HUES6 (cell line): ENCODE data around the gene BCAS3.

ENCODE experiments used
- H3K27ac ChIP-seq: 2 replicates; pipeline ENCODE4 v1.7.0; 2013; ENCODE audit warnings: low read depth, mild to moderate bottlenecking, low read length, inconsistent platforms
- H3K27me3 ChIP-seq: 2 replicates; pipeline ENCODE4 v1.6.1; 2013; ENCODE audit warnings: low read length; ENCODE audit not compliant: control insufficient read depth, insufficient read depth
- H3K36me3 ChIP-seq: 2 replicates; pipeline ENCODE4 v1.6.1; 2013; ENCODE audit warnings: low read length; ENCODE audit not compliant: control insufficient read depth, insufficient read depth
- H3K4me1 ChIP-seq: 2 replicates; pipeline ENCODE4 v1.6.1; 2013; ENCODE audit warnings: low read length; ENCODE audit not compliant: control insufficient read depth, insufficient read depth
- H3K4me3 ChIP-seq: 2 replicates; pipeline ENCODE4 v1.5.1; 2013; ENCODE audit warnings: low read depth, low read length
- H3K9ac ChIP-seq: one replicate; pipeline ENCODE4 v1.6.1; 2013; ENCODE audit warnings: mild to moderate bottlenecking, low read length
- H3K9me3 ChIP-seq: 2 replicates; pipeline ENCODE4 v1.6.1; 2013; ENCODE audit warnings: low read depth, low read length; ENCODE audit not compliant: control insufficient read depth, insufficient read depth

The BCAS3 gene

GRCh38 chr17:61122326-61122913, 444.8 kb downstream of the BCAS3 start:
- H3K4me3 ChIP-seq: no peak overlapping the region
- H3K4me1 ChIP-seq: no peaks in the 10 kb centered on the region
- H3K9ac ChIP-seq: no peak overlapping the region
- H3K9me3 ChIP-seq: no peaks in the 10 kb centered on the region
- no peaks in the 10 kb centered on the region for H3K27me3 ChIP-seq
- no peak overlapping the region for H3K27ac ChIP-seq
- H3K36me3 ChIP-seq: no peaks in the 10 kb centered on the region

GRCh38 chr17:61124562-61124961, 446.9 kb downstream of the BCAS3 start:
- Histone ChIP-seq H3K27ac (no peak overlapping the region), H3K9ac (no peak overlapping the region), H3K27me3 (no peaks in the 10 kb centered on the region), H3K9me3 (no peaks in the 10 kb centered on the region), H3K4me1 (no peaks in the 10 kb centered on the region), H3K4me3 (no peak overlapping the region), H3K36me3 (no peaks in the 10 kb centered on the region)

DNA sequence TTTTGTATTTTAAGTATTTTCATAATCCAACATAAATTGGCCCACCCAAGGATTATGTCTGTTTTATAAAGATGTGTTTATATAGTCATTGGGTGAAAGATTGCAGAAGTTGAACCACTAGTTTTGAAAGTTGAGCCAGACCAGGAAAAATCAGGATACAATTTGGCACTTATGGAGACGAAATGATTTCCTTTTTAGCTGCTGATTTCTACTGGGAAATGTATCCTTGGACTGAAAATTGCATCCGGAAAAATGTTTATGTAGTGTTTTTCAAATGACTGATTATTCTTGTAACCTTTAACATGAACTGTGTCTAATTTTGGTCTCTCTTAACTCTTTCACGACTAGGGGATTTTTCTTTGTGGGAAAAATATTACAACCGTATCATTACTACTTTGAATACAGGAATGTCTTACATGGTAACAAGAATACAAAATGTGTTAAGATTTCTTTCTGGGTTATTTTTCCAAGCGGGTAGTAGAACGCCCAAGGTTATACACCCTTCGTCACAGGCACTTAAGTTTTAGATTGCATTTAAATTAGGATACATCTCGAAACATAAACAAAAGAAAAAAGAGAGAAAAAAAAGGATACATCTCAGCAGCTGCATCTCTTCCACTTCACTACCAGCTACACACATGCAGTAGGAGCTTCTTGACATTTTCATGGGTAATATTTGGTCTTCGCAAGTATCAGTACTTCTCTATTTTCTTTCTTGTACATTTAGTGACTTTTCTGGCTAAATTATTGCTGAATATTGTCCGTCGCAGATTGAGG, 449.0 kb downstream of the BCAS3 start:
- Histone ChIP-seq H3K27me3 (no peaks in the 10 kb centered on the region), H3K9ac (no peak overlapping the region), H3K4me1 (no peaks in the 10 kb centered on the region), H3K36me3 (no peaks in the 10 kb centered on the region), H3K4me3 (no peak overlapping the region), H3K27ac (no peak overlapping the region), H3K9me3 (no peaks in the 10 kb centered on the region)

DNA sequence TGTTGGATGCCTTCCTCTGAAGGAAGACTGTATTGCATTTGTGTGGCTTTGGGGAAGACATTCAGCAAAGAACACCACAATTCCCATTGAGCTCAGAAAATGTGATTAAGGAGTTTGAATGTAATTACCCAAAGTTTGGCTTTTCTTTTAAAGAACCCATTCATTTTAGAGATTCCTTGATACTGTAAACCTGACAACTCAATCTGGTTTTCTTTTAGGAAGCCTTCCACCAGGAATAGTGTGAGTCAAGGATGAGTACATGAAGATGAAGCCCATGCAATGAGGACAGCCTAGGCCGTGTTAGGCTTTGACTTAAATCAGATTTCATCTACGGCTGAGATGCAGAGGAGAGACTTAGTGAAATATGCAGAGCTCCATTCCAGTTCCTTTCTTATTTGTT, 450.3 kb downstream of the BCAS3 start:
- no peaks in the 10 kb centered on the region for H3K36me3 ChIP-seq
- H3K4me3 ChIP-seq: no peak overlapping the region
- H3K4me1 ChIP-seq: no peaks in the 10 kb centered on the region
- H3K9ac ChIP-seq: no peak overlapping the region
- no peaks in the 10 kb centered on the region for H3K9me3 ChIP-seq
- no peak overlapping the region for H3K27ac ChIP-seq
- no peaks in the 10 kb centered on the region for H3K27me3 ChIP-seq

- H3K9me3 ChIP-seq: no peaks in the 10 kb centered on the region
- no peaks in the 10 kb centered on the region for H3K27me3 ChIP-seq
- no peak overlapping the region for H3K27ac ChIP-seq
- no peak overlapping the region for H3K4me3 ChIP-seq
- H3K36me3 ChIP-seq: no peaks in the 10 kb centered on the region
- H3K4me1 ChIP-seq: no peaks in the 10 kb centered on the region
- H3K9ac ChIP-seq: no peak overlapping the region
Observed at GRCh38 chr17:61128661-61129115, 451.0 kb downstream of the BCAS3 start.

DNA sequence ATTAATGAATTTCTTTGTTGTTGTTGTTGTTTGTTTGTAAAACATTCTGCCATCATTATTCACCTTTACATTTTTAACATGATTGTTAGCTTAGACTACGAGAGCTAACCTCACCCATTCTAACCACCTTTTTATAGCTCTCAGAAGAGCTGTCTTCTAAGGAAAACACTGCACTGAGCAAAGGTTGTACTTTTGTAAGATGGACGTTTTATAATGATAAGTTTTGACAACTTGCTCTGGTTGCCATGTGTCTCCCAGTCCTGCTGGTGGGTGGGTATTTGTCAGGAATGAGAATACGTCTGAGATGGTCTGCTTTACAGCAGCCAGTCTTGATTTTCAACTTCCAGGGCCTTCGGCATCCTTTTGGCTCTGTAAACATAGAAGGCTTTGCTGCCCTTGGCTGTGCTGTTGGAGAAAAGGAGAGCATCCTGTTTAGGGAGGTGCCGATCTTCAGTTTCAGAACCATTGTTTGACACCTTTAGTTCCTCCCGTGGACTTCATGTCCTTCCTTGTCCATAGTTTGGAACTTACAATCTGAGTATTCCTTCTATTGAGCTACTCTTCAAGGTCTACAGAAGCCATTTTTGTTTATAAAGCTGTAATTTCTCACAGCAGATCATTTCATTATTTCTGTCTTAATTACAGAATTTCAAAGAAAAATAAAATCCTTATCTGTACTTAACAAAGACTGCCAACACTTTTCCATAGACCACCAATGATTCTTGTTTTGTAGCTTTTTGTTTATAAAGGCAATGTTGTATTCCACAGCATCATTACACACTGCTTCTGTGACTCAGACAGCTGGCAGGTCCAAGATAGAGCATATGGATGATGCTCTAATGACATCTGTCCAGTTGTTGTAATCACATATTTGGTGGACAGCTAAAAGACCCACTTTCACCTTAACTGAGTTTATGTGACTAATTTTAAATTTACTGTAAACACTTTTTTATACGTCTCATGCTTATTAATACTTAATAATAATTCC, 451.9 kb downstream of the BCAS3 start:
- no peaks in the 10 kb centered on the region for H3K27me3 ChIP-seq
- H3K27ac ChIP-seq: no peak overlapping the region
- H3K9ac ChIP-seq: no peak overlapping the region
- no peak overlapping the region for H3K4me3 ChIP-seq
- H3K9me3 ChIP-seq: no peaks in the 10 kb centered on the region
- H3K36me3 ChIP-seq: no peaks in the 10 kb centered on the region
- no peaks in the 10 kb centered on the region for H3K4me1 ChIP-seq

- Histone ChIP-seq H3K36me3 (no peaks in the 10 kb centered on the region), H3K9me3 (no peaks in the 10 kb centered on the region), H3K27ac (no peak overlapping the region)
Observed at GRCh38 chr17:61130330-61130729, 452.7 kb downstream of the BCAS3 start.

GRCh38 chr17:61131585-61131984, 453.9 kb downstream of the BCAS3 start:
- Histone ChIP-seq H3K36me3 (no peaks in the 10 kb centered on the region), H3K9ac (no peak overlapping the region), H3K27me3 (no peaks in the 10 kb centered on the region), H3K27ac (no peak overlapping the region), H3K9me3 (no peaks in the 10 kb centered on the region), H3K4me3 (no peak overlapping the region), H3K4me1 (no peaks in the 10 kb centered on the region)

More at GRCh38 chr17:61130330-61130729, 452.7 kb downstream of the BCAS3 start:
- Histone ChIP-seq H3K9ac (no peak overlapping the region), H3K4me1 (no peaks in the 10 kb centered on the region), H3K4me3 (no peak overlapping the region), H3K27me3 (no peaks in the 10 kb centered on the region)

GRCh38 chr17:61132524-61132923, 454.9 kb downstream of the BCAS3 start:
- H3K4me1 ChIP-seq: no peaks in the 10 kb centered on the region
- no peak overlapping the region for H3K4me3 ChIP-seq
- H3K27me3 ChIP-seq: no peaks in the 10 kb centered on the region
- no peaks in the 10 kb centered on the region for H3K36me3 ChIP-seq
- H3K9ac ChIP-seq: no peak overlapping the region
- H3K27ac ChIP-seq: no peak overlapping the region
- H3K9me3 ChIP-seq: no peaks in the 10 kb centered on the region

DNA sequence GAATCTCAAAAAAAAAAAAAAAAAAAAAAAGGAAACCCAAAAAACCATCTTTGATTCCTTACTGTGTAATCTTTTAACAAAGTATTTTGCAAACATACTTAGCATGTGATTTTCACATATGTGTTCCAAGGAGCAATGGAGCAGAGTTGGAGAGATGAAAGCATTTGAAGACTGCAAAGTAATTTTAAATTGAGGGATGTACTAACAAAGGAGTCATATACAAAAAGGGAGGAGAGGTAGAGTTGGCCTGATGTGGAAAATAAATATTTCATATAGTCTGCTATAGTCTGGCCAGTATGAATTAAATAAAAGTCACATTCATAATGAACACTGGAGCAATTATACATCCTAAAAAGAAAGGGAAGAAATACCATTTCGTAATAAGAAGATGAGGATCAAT, 456.2 kb downstream of the BCAS3 start:
- no peak overlapping the region for H3K4me3 ChIP-seq
- no peak overlapping the region for H3K9ac ChIP-seq
- H3K36me3 ChIP-seq: no peaks in the 10 kb centered on the region
- no peak overlapping the region for H3K27ac ChIP-seq
- no peaks in the 10 kb centered on the region for H3K9me3 ChIP-seq
- no peaks in the 10 kb centered on the region for H3K27me3 ChIP-seq
- H3K4me1 ChIP-seq: no peaks in the 10 kb centered on the region
